Measurements from ENCODE around the gene KRT25. TPM values are rescaled to one million over a fixed set of nuclear protein-coding genes. Genes with fewer than 3 reads are reported as not detected.

The KRT25 gene
- total RNA-seq, 3 donors from 2014 or later, result not detected

GRCh38 chr17:40726919-40727318 lies 28.2 kb downstream of the KRT25 start:
- DNase-seq (ENCODE audit: low spot score in 2 of 2), result no peak
- Histone ChIP-seq H3K9me3 (no peaks in the 10 kb centered on the region), H3K4me3 (no peak overlapping the region), H3K27ac (no peak overlapping the region), H3K36me3 (no peaks in the 10 kb centered on the region), H3K27me3 (no peaks in the 10 kb centered on the region), H3K4me1 (no peaks in the 10 kb centered on the region)
- intact Hi-C loops (cut with DNase I; ENCODE audit: low total_unique reads), result no loop called here
- TF ChIP-seq POLR2AphosphoS5 (IDR thresholded peaks at IDR 0.05) (no peak), POLR2A (IDR thresholded peaks at IDR 0.05) (no peak)
- TF ChIP-seq, protein P1, sequence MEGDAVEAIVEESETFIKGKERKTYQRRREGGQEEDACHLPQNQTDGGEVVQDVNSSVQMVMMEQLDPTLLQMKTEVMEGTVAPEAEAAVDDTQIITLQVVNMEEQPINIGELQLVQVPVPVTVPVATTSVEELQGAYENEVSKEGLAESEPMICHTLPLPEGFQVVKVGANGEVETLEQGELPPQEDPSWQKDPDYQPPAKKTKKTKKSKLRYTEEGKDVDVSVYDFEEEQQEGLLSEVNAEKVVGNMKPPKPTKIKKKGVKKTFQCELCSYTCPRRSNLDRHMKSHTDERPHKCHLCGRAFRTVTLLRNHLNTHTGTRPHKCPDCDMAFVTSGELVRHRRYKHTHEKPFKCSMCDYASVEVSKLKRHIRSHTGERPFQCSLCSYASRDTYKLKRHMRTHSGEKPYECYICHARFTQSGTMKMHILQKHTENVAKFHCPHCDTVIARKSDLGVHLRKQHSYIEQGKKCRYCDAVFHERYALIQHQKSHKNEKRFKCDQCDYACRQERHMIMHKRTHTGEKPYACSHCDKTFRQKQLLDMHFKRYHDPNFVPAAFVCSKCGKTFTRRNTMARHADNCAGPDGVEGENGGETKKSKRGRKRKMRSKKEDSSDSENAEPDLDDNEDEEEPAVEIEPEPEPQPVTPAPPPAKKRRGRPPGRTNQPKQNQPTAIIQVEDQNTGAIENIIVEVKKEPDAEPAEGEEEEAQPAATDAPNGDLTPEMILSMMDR (IDR thresholded peaks at IDR 0.05), result peak in 2 of 3 donors; percentile 10 to 21

DNA sequence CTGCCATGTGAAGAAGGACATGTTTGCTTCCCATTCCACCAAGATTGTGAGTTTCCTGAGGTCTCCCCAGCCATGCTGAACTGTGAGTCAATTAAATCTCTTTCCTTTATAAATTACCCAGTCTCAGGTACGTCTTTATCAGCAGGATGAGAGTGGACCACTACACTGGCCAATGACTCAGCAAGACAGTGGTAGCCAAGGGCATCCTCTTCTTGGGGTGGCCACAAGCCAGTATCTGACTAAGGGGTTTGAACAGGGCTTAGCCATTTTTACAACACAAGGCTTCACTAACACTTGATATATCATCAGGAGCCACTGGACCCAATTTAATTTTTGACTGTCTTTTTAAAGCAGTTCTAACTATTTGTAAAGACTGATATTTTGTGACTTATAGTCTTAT lies 30.5 kb downstream of the KRT25 start:
- Histone ChIP-seq H3K27me3 (no peaks in the 10 kb centered on the region), H3K4me3 (no peak overlapping the region), H3K4me1 (no peaks in the 10 kb centered on the region), H3K36me3 (no peaks in the 10 kb centered on the region), H3K27ac (no peak overlapping the region), H3K9me3 (no peaks in the 10 kb centered on the region)
- intact Hi-C loops (cut with DNase I; ENCODE audit: low total_unique reads), result no loop called here
- TF ChIP-seq, protein P1 (IDR thresholded peaks at IDR 0.05), result no peak
- TF ChIP-seq POLR2AphosphoS5 (IDR thresholded peaks at IDR 0.05) (no peak), POLR2A (IDR thresholded peaks at IDR 0.05) (no peak)
- DNase-seq (ENCODE audit: low spot score in 2 of 2), result no peak

- H3K4me3 ChIP-seq, result no peak overlapping the region
- no peaks in the 10 kb centered on the region for H3K27me3 ChIP-seq
- no peaks in the 10 kb centered on the region for H3K36me3 ChIP-seq
- H3K4me1 ChIP-seq, result no peaks in the 10 kb centered on the region
- intact Hi-C loops (cut with DNase I; ENCODE audit: low total_unique reads), result no loop called here
- TF ChIP-seq POLR2A (IDR thresholded peaks at IDR 0.05), result no peak
- TF ChIP-seq, protein P1 (IDR thresholded peaks at IDR 0.05), result no peak
- no peak for TF ChIP-seq POLR2AphosphoS5 (IDR thresholded peaks at IDR 0.05)
- no peak overlapping the region for H3K27ac ChIP-seq
- H3K9me3 ChIP-seq, result no peaks in the 10 kb centered on the region
- no peak for DNase-seq (ENCODE audit: low spot score in 2 of 2)
Observed at GRCh38 chr17:40722241-40722640, 32.9 kb downstream of the KRT25 start.

- Histone ChIP-seq H3K27ac (no peak overlapping the region), H3K9me3 (no peaks in the 10 kb centered on the region), H3K4me3 (no peak overlapping the region), H3K4me1 (no peaks in the 10 kb centered on the region), H3K27me3 (no peaks in the 10 kb centered on the region), H3K36me3 (no peaks in the 10 kb centered on the region)
- TF ChIP-seq POLR2AphosphoS5 (IDR thresholded peaks at IDR 0.05) (no peak), POLR2A (IDR thresholded peaks at IDR 0.05) (no peak)
- TF ChIP-seq, protein P1 (IDR thresholded peaks at IDR 0.05), result no peak
- no peak for DNase-seq (ENCODE audit: low spot score in 2 of 2)
- intact Hi-C loops (cut with DNase I; ENCODE audit: low total_unique reads), result no loop called here
Observed at GRCh38 chr17:40720899-40721298, 34.2 kb downstream of the KRT25 start.

DNA sequence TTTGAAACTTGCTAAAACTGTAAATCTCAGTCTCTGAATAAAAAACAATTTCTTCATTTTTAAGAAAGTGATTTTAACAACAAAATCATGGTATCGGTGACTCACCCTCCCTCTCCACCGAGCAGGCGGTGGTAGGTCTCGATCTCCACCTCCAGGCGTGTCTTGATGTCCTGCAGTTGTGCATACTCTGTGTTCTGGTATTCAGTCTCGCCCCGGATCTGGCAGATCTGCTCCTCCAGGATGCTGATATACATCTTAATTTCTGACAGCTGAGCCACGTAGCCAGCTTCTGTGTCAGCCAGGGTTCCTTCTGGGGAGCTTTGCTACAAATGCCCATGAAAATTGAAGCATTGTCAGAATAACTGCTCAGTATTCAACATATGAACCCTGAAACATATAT lies 36.2 kb downstream of the KRT25 start:
- H3K4me3 ChIP-seq, result no peak overlapping the region
- no peaks in the 10 kb centered on the region for H3K36me3 ChIP-seq
- no peak for TF ChIP-seq POLR2AphosphoS5 (IDR thresholded peaks at IDR 0.05)
- TF ChIP-seq, protein P1 (IDR thresholded peaks at IDR 0.05), result no peak
- TF ChIP-seq POLR2A (IDR thresholded peaks at IDR 0.05), result no peak
- intact Hi-C loops (cut with DNase I; ENCODE audit: low total_unique reads), result no loop called here
- DNase-seq (ENCODE audit: low spot score in 2 of 2), result no peak
- H3K27ac ChIP-seq, result no peak overlapping the region
- H3K27me3 ChIP-seq, result no peaks in the 10 kb centered on the region
- no peaks in the 10 kb centered on the region for H3K9me3 ChIP-seq
- no peaks in the 10 kb centered on the region for H3K4me1 ChIP-seq
